Nephron progenitor cell (in vitro differentiated cells): ENCODE results near the gene GPM6B.

Experiments used
- DNase-seq: peaks from one replicate; pipeline ENCODE4 v3.0.0; 2021
- H3K27ac Mint-ChIP-seq: 2 replicates; pipeline ENCODE4 v1.8.0; 2021; ENCODE audit warnings: mild to moderate bottlenecking, moderate library complexity, mixed read lengths
- H3K27me3 Mint-ChIP-seq: 2 replicates; pipeline ENCODE4 v1.8.0; 2021; ENCODE audit warnings: mild to moderate bottlenecking, low read depth, mixed read lengths; ENCODE audit not compliant: poor library complexity
- H3K36me3 Mint-ChIP-seq: 2 replicates; pipeline ENCODE4 v1.8.0; 2021; ENCODE audit warnings: low read depth, mixed read lengths
- H3K4me1 Mint-ChIP-seq: 2 replicates; pipeline ENCODE4 v1.8.0; 2021; ENCODE audit warnings: mixed read lengths
- H3K4me3 Mint-ChIP-seq: 2 replicates; pipeline ENCODE4 v1.8.0; 2021; ENCODE audit warnings: mild to moderate bottlenecking, moderate library complexity, mixed read lengths
- H3K9me3 Mint-ChIP-seq: 2 replicates; pipeline ENCODE4 v1.8.0; 2021; ENCODE audit warnings: mild to moderate bottlenecking, moderate library complexity, mixed read lengths
- TF ChIP-seq, protein P1 (sequence below): fragments of 200-600 bp; sonication (generic); IDR thresholded peaks from 2 replicates; pipeline ENCODE4 v1.5.0; 2021; ENCODE audit warnings: antibody characterized with exemption

GPM6B gene

DNA sequence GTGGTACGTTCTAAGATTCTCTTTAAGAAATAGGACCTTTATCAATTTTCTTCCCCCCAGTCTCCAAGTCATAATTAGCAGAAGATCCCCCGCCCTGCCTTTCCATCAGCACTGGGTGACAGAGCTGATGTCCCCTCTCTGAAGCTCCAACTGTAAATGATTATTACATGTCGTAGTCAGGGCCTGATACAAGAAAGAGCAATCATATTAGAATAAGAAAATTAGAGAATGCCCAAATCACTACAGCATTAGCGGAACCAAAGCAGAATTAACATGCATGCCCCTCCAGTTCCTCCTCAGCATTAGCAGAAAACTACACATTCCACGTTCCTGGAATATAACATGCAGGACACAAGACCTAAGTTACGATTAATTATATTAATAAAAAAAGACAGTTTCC lies 717 bp downstream of the GPM6B start:
- Mint-ChIP-seq H3K27ac (no peak overlapping the region), H3K4me1 (peaks cover 9% of the 10 kb centered on the region), H3K36me3 (peaks cover 5% of the 10 kb centered on the region), H3K9me3 (peaks cover 43% of the 10 kb centered on the region), H3K27me3 (no peaks in the 10 kb centered on the region), H3K4me3 (no peak overlapping the region)
- TF ChIP-seq, protein P1, sequence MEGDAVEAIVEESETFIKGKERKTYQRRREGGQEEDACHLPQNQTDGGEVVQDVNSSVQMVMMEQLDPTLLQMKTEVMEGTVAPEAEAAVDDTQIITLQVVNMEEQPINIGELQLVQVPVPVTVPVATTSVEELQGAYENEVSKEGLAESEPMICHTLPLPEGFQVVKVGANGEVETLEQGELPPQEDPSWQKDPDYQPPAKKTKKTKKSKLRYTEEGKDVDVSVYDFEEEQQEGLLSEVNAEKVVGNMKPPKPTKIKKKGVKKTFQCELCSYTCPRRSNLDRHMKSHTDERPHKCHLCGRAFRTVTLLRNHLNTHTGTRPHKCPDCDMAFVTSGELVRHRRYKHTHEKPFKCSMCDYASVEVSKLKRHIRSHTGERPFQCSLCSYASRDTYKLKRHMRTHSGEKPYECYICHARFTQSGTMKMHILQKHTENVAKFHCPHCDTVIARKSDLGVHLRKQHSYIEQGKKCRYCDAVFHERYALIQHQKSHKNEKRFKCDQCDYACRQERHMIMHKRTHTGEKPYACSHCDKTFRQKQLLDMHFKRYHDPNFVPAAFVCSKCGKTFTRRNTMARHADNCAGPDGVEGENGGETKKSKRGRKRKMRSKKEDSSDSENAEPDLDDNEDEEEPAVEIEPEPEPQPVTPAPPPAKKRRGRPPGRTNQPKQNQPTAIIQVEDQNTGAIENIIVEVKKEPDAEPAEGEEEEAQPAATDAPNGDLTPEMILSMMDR, result no peak
- no peak for DNase-seq

DNA sequence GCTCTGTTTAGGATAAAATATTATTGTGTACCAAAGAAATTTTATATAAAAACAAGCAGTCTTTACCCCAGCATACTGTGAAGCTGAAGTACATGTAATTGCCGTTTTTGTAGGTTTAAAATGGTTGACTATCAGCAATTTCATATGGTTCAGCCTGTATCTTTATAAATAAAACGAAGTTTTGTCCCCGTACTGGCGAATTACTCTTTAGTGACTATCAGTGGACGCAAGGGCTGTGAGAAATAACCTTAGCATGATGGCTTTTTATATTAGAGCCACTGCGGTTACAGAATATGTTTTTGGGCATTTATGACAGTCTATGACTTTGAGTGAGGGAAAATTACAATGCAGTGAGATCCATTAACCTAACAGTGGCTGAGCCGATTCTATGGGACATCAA lies 1.2 kb downstream of the GPM6B start:
- Mint-ChIP-seq H3K4me1 (peaks cover 9% of the 10 kb centered on the region), H3K4me3 (no peak overlapping the region), H3K9me3 (peaks cover 39% of the 10 kb centered on the region), H3K27me3 (no peaks in the 10 kb centered on the region), H3K36me3 (peaks cover 5% of the 10 kb centered on the region), H3K27ac (no peak overlapping the region)
- TF ChIP-seq, protein P1, result no peak
- no peak for DNase-seq

DNA sequence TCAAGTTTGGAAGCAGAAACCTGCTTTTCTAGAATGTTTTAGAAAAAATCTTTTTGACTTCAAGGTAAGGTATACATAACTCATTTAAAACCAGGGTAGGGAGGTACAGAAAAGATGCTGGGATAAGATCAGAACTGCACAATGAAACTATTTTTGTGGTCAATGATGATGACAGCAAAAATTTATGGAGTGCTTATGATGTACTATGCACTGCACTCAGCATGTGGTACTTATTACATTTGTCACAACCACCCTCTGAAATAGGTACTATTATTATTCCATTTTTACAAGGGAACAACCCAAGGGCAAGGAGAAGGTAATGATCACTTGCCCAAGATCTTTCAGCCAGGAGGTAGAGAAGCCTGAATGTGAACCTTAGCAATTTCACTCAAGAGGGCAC lies 8.0 kb downstream of the GPM6B start:
- no peak for DNase-seq
- H3K4me1 Mint-ChIP-seq, result peaks cover 2% of the 10 kb centered on the region
- TF ChIP-seq, protein P1, result no peak
- H3K36me3 Mint-ChIP-seq, result peaks cover 6% of the 10 kb centered on the region
- H3K27ac Mint-ChIP-seq, result no peak overlapping the region
- peaks cover under 1% of the 10 kb centered on the region for H3K27me3 Mint-ChIP-seq
- no peak overlapping the region for H3K4me3 Mint-ChIP-seq
- peaks cover 39% of the 10 kb centered on the region for H3K9me3 Mint-ChIP-seq

DNA sequence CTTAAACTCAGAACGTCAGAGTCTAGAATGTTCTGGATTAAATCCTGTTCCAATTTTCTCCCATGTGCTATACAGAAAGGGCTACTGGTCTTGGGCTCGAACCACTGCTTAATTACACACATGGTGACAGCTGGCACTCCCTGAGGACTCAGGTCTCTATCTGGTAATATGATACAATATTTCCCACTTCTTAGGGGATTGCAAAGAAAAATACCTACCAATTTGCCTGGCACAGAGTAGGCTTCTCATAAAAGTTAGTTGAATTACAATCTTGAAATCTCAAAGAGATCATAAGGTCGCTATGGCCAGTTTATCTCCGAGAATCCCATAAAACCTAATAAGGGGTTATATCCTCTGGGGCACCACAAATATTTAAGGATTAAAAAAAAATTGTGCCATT lies 8.6 kb downstream of the GPM6B start:
- Mint-ChIP-seq H3K4me3 (no peak overlapping the region), H3K27me3 (peaks cover 4% of the 10 kb centered on the region), H3K9me3 (peaks cover 40% of the 10 kb centered on the region), H3K27ac (no peak overlapping the region), H3K36me3 (peaks cover 6% of the 10 kb centered on the region), H3K4me1 (peaks cover 8% of the 10 kb centered on the region)
- TF ChIP-seq, protein P1, result no peak
- DNase-seq, result no peak

DNA sequence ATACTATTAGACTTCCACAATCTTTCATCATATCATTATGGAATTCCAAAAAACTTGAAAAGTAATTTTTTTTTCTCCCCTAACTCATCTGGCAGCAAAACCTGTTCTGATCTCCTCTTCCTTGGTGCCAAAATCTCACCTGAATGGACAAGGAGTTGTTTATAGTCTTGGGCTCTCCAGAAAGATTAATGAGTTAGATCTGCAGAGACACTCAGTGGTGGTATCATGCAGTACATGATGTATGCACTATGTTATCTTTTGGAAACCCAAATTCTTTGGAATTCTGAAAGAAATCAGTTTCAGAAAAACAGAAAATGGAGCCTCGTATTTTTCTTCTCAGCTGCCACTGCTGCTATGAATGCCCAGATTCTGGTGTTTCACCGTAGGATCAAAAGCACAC lies 11.7 kb downstream of the GPM6B start:
- peaks cover 6% of the 10 kb centered on the region for H3K36me3 Mint-ChIP-seq
- peaks cover 4% of the 10 kb centered on the region for H3K27me3 Mint-ChIP-seq
- TF ChIP-seq, protein P1, result no peak
- H3K4me1 Mint-ChIP-seq, result peaks cover 11% of the 10 kb centered on the region
- peaks cover 31% of the 10 kb centered on the region for H3K9me3 Mint-ChIP-seq
- no peak for DNase-seq
- no peak overlapping the region for H3K4me3 Mint-ChIP-seq
- H3K27ac Mint-ChIP-seq, result no peak overlapping the region

DNA sequence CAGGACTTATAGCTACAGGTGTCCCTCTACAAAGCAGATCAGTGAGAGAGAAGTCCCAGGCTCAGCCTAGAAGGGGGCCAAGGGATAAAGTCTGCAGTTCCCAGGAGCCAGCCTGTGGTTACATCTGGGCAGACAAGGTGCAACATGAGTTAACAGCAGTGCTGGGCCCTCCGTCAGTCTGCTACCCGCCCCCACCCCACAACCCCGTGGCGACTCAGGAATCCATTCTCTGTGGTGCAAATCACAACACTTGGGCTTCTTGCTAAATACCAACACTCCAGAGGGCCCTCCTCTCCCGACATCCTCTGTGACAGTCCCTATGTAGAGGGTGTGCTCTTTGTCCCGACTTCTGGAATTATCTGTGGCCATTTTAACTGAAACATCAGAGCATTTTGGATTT lies 13.8 kb downstream of the GPM6B start:
- DNase-seq, result no peak
- Mint-ChIP-seq H3K27me3 (peaks cover 4% of the 10 kb centered on the region), H3K36me3 (peaks cover 6% of the 10 kb centered on the region), H3K4me3 (no peak overlapping the region), H3K9me3 (peaks cover 35% of the 10 kb centered on the region), H3K27ac (no peak overlapping the region), H3K4me1 (peaks cover 11% of the 10 kb centered on the region)
- TF ChIP-seq, protein P1, result no peak
